ENCODE measurements around the gene OLFML2A.
"Not testable (repeated sequence)": the region's sequence is repeated elsewhere in the genome, so short reads cannot be mapped to it uniquely, and the experiment has no call there.

The OLFML2A gene

GRCh38 chr9:124831642-124832364 is 54.9 kb downstream of the OLFML2A start:
- peak; percentile 56 for DNase-seq

GRCh38 chr9:124834591-124834990 is 57.7 kb downstream of the OLFML2A start:
- DNase-seq = no peak

GRCh38 chr9:124835026-124835557 is 58.2 kb downstream of the OLFML2A start:
- peak; percentile 80 for DNase-seq

GRCh38 chr9:124838132-124838531 is 61.2 kb downstream of the OLFML2A start:
- DNase-seq = not testable (repeated sequence)

- not testable (repeated sequence) for DNase-seq
These were observed 61.8 kb downstream of the OLFML2A start for GRCh38 chr9:124838567-124839275.

GRCh38 chr9:124839612-124840299 is 62.8 kb downstream of the OLFML2A start:
- peak; percentile 62 for DNase-seq

GRCh38 chr9:124840300-124840833 is 63.4 kb downstream of the OLFML2A start:
- DNase-seq = peak; percentile 87

- no peak for DNase-seq
These were observed 64.3 kb downstream of the OLFML2A start for GRCh38 chr9:124841075-124841821.

GRCh38 chr9:124843456-124844034 is 66.6 kb downstream of the OLFML2A start:
- no peak for DNase-seq

- no peak for DNase-seq
These were observed 67.4 kb downstream of the OLFML2A start for GRCh38 chr9:124844291-124844690.

- DNase-seq = not testable (repeated sequence)
These were observed 69.5 kb downstream of the OLFML2A start for GRCh38 chr9:124846467-124846866.

GRCh38 chr9:124846969-124847368 is 70.0 kb downstream of the OLFML2A start:
- no peak for DNase-seq

GRCh38 chr9:124849801-124850200 is 72.9 kb downstream of the OLFML2A start:
- DNase-seq = no peak

GRCh38 chr9:124852121-124852828 is 75.3 kb downstream of the OLFML2A start:
- DNase-seq = no peak

- DNase-seq = peak; percentile 87
These were observed 76.0 kb downstream of the OLFML2A start, which contains the start of gene WDR38 for GRCh38 chr9:124852829-124853531. TSS of gene WDR38 (plus strand) at chr9:124853460. CDS start at chr9:124853532, 72 bp downstream.

- DNase-seq = no peak
These were observed 76.7 kb downstream of the OLFML2A start for GRCh38 chr9:124853605-124854143.

GRCh38 chr9:124854161-124854560 is 77.2 kb downstream of the OLFML2A start:
- no peak for DNase-seq

GRCh38 chr9:124854822-124855221 is 77.9 kb downstream of the OLFML2A start:
- no peak for DNase-seq

- no peak for DNase-seq
These were observed 78.6 kb downstream of the OLFML2A start for GRCh38 chr9:124855566-124855943.

Data from femur (tissue), 1 donor.